Activated CD4-positive, alpha-beta T cell treated with anti-CD3 and anti-CD28 coated beads, Interleukin-2, amount 10 ng/mL, durations not matched to agents 24 days and 14 days (primary cell): Measurements from ENCODE around the gene HNRNPU. TPM values are rescaled to one million over a fixed set of nuclear protein-coding genes. Genes with fewer than 3 reads are reported as not detected.
"Not testable (repeated sequence)": the region's sequence is repeated elsewhere in the genome, so short reads cannot be mapped to it uniquely, and the experiment has no call there.

Source experiments
- DNase-seq: peaks from one replicate; pipeline ENCODE4 v3.0.0; 2022
- H3K27ac Mint-ChIP-seq: one replicate; pipeline ENCODE4 v1.8.0; 2022; ENCODE audit warnings: mild to moderate bottlenecking, mixed read lengths
- H3K27me3 Mint-ChIP-seq: one replicate; pipeline ENCODE4 v1.8.0; 2022; ENCODE audit warnings: mixed read lengths
- H3K36me3 Mint-ChIP-seq: one replicate; pipeline ENCODE4 v1.8.0; 2022; ENCODE audit warnings: low read depth, mild to moderate bottlenecking, mixed read lengths
- H3K4me1 Mint-ChIP-seq: one replicate; pipeline ENCODE4 v1.8.0; 2021; ENCODE audit warnings: mixed read lengths
- H3K4me3 Mint-ChIP-seq: one replicate; pipeline ENCODE4 v1.8.0; 2022; ENCODE audit warnings: mild to moderate bottlenecking, moderate library complexity, mixed read lengths
- H3K9me3 Mint-ChIP-seq: one replicate; pipeline ENCODE4 v1.8.0; 2021; ENCODE audit warnings: mixed read lengths
- intact Hi-C: fragments of 100-400 bp; cut with micrococcal nuclease; formaldehyde crosslinking; loops from one replicate; pipeline ENCODE4 v1.15.1; 2023
- total RNA-seq: library from RNA; stranded (reverse); gene quantifications from 2 replicates; pipeline ENCODE4 v1.2.3, GENCODE V29; 2022

Gene HNRNPU
- total RNA-seq, 1 donor from 2014 or later: 612 TPM

DNA sequence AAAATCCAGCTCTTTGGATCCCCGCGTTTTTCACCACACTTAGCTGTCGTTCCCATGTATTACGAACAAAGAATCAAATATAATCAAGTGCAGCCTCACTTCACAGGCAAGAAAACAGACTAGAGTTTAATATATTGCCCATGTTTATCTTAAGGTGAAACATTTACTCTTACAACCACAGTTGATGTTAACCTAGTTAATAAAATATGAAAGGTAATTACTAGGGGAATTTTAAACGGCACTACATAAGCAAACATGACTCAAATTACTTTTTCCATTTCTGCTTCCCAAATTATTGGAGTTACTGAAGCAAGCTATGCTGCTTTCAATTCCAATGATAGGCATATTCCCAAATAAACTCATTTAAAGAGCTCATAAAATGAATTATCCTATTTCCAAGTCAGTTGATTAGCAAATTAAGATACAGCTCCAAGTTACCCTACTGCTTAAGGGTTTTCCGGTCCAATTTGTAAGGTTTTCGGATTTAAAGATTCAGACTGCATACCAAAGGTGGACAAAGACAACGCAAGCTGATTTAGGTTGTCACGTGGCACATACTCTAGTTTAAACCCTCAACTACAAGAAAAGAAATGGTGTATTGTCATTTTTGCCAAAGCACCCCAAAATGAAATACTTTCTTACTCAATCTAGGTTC is 22.9 kb downstream of the HNRNPU start:
- Mint-ChIP-seq H3K27me3 (no peaks in the 10 kb centered on the region), H3K27ac (no peak overlapping the region), H3K4me3 (no peak overlapping the region), H3K4me1 (peaks cover 53% of the 10 kb centered on the region), H3K36me3 (peaks cover 77% of the 10 kb centered on the region), H3K9me3 (peaks cover 8% of the 10 kb centered on the region)
- intact Hi-C loops: no loop called here
- no peak for DNase-seq

DNA sequence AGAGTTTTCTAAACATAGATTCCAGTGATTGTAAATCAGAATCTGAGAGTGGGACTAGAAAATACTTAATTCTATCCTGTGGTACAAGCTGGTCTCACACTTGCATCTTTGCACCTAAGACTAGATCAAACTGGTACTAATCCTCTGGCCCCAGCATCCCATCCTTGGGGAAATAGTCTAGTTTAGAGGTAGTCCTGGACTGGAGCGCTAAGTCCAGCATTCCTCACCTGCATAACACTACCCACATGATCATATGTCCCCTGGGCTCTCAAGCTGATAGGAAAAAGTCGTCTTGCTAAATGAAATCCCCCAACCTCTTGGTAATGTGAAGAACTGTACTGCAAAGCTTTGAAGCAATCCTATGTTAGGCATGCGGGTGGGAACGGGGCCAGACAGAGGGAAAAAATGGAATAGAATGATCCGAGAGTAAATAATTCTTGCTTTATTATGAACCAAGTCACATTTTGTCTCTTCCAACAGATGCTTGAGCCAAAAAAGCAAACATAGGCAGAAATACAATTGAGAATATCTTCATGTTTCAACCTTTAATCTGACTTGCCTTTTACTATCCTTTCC is 24.0 kb downstream of the HNRNPU start:
- Mint-ChIP-seq H3K4me1 (peaks cover 50% of the 10 kb centered on the region), H3K4me3 (no peak overlapping the region), H3K36me3 (peaks cover 72% of the 10 kb centered on the region), H3K27me3 (no peaks in the 10 kb centered on the region), H3K9me3 (peaks cover 8% of the 10 kb centered on the region), H3K27ac (peak overlapping the region; percentile 39)
- intact Hi-C loops: no loop called here
- DNase-seq: no peak

DNA sequence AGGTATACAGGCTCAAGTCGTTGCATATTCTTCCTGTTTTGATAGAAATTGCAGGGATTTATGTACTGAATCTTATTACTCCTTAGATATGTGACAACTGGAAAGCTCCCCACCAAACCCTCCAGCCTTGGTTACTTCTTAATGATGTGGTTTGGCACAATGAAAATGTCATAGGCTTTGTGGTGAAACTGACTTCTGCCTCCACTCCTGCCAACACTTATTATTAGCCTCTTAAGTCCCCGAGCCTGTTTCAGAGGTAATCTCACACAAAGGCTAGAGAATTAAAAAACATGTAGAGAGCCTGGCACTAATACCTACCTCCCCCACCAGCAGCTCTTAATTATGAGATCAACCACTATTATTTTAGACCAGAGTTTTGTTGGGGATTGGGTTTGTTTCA is 24.7 kb downstream of the HNRNPU start:
- intact Hi-C loops: loop anchor here (10.0 kb wide), 5 partner anchors 315 to 1495 kb away; partner anchors contain the start of gene KIF26B
- H3K36me3 Mint-ChIP-seq: peaks cover 68% of the 10 kb centered on the region
- peaks cover 8% of the 10 kb centered on the region for H3K9me3 Mint-ChIP-seq
- H3K27ac Mint-ChIP-seq: no peak overlapping the region
- H3K27me3 Mint-ChIP-seq: no peaks in the 10 kb centered on the region
- DNase-seq: no peak
- H3K4me3 Mint-ChIP-seq: no peak overlapping the region
- H3K4me1 Mint-ChIP-seq: peaks cover 51% of the 10 kb centered on the region

DNA sequence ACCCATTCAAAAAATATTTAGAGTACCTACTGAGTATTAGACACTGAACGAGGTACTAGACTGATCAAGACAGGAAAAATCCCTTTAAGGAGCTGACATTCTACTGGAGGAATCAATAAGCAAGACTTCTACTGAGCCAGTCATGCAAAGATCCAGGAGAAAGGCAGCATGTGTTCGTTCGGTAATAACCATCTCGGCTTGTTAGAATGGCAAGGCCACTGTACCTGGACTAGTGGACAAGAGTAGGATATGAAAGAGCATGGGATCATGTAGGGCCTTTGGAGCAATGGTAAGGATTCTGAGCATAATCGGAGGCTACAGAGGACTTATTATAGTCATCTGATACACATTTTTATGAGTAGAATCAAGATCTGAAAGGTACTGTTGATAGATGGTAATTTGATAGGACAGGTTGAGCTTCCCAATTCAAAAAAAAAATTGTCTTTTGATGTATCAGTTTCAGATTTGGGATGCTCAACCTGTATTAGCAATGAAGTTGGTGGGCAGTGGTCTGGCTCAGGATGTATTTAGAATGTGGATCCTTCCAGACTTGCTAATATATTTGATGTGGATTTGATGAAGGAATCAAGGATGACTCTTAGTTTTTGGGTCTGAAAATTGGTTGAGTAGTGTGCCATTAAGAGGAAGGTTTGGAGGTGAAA is 26.6 kb downstream of the HNRNPU start:
- H3K27me3 Mint-ChIP-seq: no peaks in the 10 kb centered on the region
- no peak for DNase-seq
- intact Hi-C loops: loop anchor here (10.0 kb wide), 5 partner anchors 317 to 1497 kb away; partner anchors contain the start of gene KIF26B
- peak overlapping the region; percentile 57 for H3K27ac Mint-ChIP-seq
- peaks cover 8% of the 10 kb centered on the region for H3K9me3 Mint-ChIP-seq
- peaks cover 55% of the 10 kb centered on the region for H3K4me1 Mint-ChIP-seq
- peak overlapping the region; percentile 91 for H3K4me3 Mint-ChIP-seq
- peaks cover 55% of the 10 kb centered on the region for H3K36me3 Mint-ChIP-seq

DNA sequence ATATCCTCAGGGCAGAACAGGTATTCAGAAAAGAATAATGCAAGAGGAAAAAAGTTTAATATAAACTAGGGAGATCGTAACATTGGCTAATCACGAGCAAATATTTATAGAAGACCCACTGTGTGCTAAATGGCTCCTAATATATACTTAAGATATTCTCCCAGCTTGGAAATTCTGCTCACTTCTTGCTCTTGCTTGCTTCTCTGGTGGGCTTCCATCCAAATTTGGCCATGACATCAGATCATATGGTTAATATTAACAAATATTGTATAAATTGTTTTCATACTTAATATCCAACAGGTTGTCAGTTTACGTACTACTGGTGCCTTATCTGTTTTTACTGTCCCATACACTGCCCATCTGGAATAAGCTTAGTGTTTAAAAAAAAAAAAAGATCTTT is 27.8 kb downstream of the HNRNPU start:
- peak overlapping the region; percentile 99 for H3K27ac Mint-ChIP-seq
- no peaks in the 10 kb centered on the region for H3K27me3 Mint-ChIP-seq
- intact Hi-C loops: loop anchor here (1.0 to 10.0 kb wide), 6 partner anchors 8 to 1498 kb away; partner anchors contain the start of gene KIF26B
- H3K36me3 Mint-ChIP-seq: peaks cover 47% of the 10 kb centered on the region
- H3K4me3 Mint-ChIP-seq: peak overlapping the region; percentile 91
- H3K9me3 Mint-ChIP-seq: peaks cover 8% of the 10 kb centered on the region
- no peak for DNase-seq
- H3K4me1 Mint-ChIP-seq: peaks cover 51% of the 10 kb centered on the region

DNA sequence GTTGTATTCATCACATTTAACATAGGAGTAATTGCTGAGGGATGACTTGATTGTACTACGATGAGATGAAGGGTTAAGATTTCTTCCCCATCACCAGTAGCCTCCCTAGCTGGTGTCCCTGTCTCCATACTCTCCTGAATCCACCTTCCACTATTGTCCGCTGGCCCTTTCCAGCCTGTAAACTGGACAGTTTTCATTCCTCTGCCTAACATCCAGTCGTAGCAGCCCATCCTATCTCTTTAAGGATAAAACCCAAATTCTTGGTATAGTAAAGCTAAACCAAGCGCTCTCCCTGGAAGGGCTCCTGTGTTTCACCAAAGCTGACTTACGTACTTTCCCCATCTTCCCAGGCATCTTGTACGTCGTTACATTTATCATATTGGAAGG is 28.2 kb downstream of the HNRNPU start:
- Mint-ChIP-seq H3K27ac (peak overlapping the region; percentile 99), H3K4me3 (peak overlapping the region; percentile 91), H3K9me3 (peaks cover 8% of the 10 kb centered on the region), H3K36me3 (peaks cover 44% of the 10 kb centered on the region), H3K27me3 (no peaks in the 10 kb centered on the region), H3K4me1 (peaks cover 49% of the 10 kb centered on the region)
- intact Hi-C loops: loop anchor here (1.0 to 10.0 kb wide), 6 partner anchors 8 to 1499 kb away; partner anchors contain the start of gene KIF26B
- peak; percentile 72 for DNase-seq

DNA sequence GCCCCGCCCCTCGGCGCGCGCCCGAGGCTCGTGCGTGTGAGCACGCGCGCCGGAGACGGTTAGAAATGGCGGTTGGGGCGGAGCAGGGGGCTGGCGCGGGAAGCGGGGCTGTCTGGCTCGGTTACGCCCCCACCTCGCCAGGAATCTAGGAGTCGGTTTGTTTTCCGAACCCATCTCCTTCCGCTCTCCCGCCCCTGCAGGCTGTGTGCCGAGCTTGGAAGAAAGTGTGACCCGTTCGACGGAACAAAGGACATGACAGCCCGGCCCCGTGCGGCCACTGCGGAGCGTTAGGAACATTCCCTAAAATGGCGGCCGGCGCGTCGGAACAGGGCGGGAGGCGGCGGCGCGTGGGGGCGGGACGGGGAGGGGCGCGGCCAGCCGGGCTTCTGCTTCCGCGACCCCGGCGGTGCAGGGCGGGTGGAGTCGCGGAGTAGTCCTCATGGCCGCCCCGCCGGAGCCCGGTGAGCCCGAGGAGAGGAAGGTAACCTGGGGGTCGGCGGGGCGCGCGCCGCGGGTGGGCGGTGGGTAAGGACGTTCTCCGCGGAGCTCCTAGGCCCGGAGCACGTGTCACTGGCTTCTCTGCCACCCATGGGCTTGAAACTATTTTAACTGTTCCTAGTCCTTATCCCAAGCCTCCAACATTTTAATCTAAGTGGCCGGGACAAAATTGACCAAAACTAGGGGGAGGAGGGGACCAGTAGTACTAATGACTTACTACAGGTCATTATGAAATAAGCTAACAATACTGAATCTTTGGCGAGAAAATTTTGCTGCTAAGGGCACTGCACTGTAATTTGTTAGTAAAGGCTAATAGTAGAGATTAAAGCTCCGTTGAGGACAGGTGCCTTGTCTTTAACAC is 28.8 kb downstream of the HNRNPU start, which contains the start of gene COX20:
Gene COX20 (plus strand): TSS at position 383 of the 859 bp plus-strand sequence. CDS start 57 bp downstream, at position 440.
- H3K27me3 Mint-ChIP-seq: no peaks in the 10 kb centered on the region
- H3K27ac Mint-ChIP-seq: peak within 1 kb of the TSS; percentile 99
- DNase-seq: peak; percentile 97
- H3K36me3 Mint-ChIP-seq: peaks cover 38% of the 10 kb centered on the region
- H3K4me3 Mint-ChIP-seq: peak within 1 kb of the TSS; percentile 91
- intact Hi-C loops: loop anchor here (1.0 to 10.0 kb wide), 11 partner anchors 9 to 1580 kb away; partner anchors contain the start of genes CEP170 and KIF26B
- H3K4me1 Mint-ChIP-seq: peaks cover 43% of the 10 kb centered on the region
- peaks cover 8% of the 10 kb centered on the region for H3K9me3 Mint-ChIP-seq

DNA sequence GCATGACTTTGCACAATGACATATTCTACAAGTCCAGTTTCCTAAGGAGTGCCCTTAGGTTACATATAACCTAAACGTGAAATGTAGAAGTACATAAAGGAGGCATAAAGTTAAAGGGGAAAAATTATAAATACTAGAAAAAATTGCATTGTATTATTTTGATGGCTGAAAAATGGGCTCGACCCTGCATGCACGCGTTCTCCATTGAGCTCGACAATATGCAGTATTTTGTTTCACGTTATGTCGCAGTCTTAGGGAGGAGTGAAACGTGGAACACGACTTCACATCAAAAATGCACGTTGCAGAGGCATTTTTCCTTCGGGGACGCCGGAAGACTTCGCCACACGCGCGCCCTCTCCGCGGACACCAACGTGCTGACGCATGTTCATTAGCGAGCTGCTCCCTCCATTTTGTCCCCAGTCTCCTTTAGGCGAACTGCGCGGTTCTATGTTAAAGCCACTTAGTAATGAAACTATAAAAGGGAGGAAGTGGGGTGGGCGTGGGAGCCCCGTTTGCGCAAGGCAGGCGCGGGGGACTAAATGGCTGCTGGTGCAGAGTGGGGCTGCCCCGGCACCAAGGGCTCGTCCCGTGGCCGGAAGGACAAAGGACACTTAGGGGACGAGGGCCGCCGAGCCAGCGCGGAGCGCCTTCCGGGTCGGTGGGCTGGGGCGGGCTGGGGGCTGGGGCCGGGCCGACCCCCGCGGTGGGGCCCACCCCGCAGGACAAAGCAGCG is 29.6 kb downstream of the HNRNPU start:
- intact Hi-C loops: loop anchor here (1.0 to 10.0 kb wide), 12 partner anchors 29 to 1732 kb away; partner anchors contain the start of genes CEP170, CNST, KIF26B and TFB2M
- Mint-ChIP-seq H3K4me3 (peak overlapping the region; percentile 91), H3K36me3 (peaks cover 31% of the 10 kb centered on the region), H3K27ac (peak overlapping the region; percentile 99), H3K9me3 (peaks cover 8% of the 10 kb centered on the region), H3K27me3 (no peaks in the 10 kb centered on the region), H3K4me1 (peaks cover 37% of the 10 kb centered on the region)
- peak; percentile 96 for DNase-seq

DNA sequence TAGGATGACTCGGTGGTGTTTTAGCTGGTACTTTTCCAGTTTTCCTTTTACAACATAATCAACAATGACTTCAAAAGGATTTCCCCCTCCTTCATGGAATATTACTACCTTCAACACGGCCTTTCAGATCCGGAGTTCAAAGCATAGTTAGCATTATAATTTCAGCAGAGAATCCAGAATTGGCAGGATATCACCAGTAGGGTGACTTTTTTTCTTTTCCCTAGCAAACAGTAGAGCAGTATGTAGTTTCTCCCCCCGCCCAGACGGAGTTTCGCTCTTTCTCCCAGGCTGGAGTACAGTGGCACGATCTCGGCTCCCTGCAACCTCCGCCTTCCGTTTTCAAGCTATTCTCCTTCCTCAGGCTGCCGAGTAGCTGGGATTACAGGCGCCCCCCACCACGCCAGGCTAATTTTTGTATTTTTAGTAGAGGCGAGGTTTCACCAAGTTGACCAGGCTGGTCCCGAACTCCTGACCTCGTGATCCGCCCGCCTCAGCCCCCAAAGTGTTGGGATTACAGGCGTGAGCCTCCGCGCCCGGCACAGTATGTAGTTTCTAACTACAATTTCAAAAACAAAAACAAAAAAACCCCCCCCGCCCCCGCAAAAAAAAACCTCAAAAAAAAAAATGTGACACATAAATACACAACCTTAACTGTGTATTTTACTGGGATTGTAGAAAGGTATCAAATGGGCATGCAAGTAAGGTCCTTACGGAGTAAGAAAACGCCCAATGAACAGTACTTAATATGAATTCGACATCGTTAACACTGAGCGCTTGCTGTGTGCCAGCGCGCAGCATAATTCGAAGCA is 30.4 kb downstream of the HNRNPU start:
- peak; percentile 81 for DNase-seq
- H3K27me3 Mint-ChIP-seq: no peaks in the 10 kb centered on the region
- peaks cover 28% of the 10 kb centered on the region for H3K36me3 Mint-ChIP-seq
- intact Hi-C loops: loop anchor here (1.0 to 10.0 kb wide), 7 partner anchors 234 to 1732 kb away; partner anchors contain the start of genes CNST, KIF26B and TFB2M
- H3K4me3 Mint-ChIP-seq: peak overlapping the region; percentile 91
- H3K27ac Mint-ChIP-seq: peak overlapping the region; percentile 99
- peaks cover 8% of the 10 kb centered on the region for H3K9me3 Mint-ChIP-seq
- peaks cover 33% of the 10 kb centered on the region for H3K4me1 Mint-ChIP-seq

DNA sequence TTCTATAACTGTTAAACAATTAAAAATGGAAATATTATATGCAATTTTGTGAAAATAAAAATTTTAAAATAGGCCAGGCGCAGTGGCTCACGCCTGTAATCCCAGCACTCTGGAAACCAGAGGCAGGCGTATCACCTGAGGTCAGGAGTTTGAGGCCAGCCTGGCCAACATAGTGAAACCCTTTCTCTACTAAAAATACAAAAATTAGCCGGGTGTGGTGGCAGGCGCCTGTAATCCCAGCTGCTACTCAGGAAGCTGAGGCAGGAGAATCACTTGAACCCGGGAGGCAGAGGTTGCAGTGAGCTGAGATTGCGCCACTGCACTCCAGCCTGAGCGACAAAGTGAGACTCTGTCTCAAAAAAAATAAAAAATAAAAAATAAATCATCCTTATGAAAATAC is 31.1 kb downstream of the HNRNPU start:
- Mint-ChIP-seq H3K4me1 (peaks cover 28% of the 10 kb centered on the region), H3K27ac (peak overlapping the region; percentile 99), H3K36me3 (peaks cover 23% of the 10 kb centered on the region), H3K4me3 (peak overlapping the region; percentile 91)
- intact Hi-C loops: loop anchor here (10.0 kb wide), 5 partner anchors 322 to 1502 kb away; partner anchors contain the start of gene KIF26B
- not testable (repeated sequence) for DNase-seq, H3K27me3 Mint-ChIP-seq, H3K9me3 Mint-ChIP-seq

DNA sequence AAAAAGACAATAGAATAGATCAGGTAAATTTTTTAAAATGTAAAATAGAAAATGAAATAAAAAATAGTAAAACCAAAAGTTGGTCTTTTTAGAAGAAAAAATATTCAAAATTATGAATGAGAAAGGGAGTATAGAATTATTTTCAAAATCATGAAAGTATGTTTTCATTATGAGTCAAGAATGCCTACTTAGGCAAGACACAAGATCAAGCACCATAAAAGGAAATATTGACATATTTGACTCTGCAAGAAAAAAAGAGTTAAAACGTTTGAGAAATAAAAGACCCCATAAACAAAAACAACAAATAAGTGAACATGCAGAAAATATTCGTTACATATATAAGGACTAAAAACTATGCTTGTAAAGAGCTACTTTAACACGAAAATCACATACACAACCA is 33.7 kb downstream of the HNRNPU start:
- peaks cover 3% of the 10 kb centered on the region for H3K36me3 Mint-ChIP-seq

DNA sequence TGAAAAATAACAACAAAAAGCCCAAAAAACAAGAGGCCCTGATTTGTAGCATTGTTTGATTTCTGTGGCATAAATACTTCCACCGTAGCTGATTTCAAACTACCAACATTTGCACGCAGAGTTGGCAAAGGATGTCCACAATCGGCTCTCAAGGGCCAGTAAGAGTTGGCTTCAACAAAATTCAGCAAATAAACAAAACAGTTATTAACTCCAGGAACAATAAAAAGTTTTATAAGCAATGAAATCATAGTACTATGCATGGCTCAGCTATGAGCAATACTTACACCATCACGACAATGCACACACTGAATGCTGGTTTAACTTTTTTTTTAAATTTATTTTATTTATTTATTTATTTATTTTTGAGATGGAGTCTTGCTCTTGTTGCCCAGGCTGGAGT is 37.6 kb downstream of the HNRNPU start:
- Mint-ChIP-seq H3K4me1 (no peaks in the 10 kb centered on the region), H3K27me3 (peaks cover 3% of the 10 kb centered on the region), H3K9me3 (no peaks in the 10 kb centered on the region), H3K27ac (no peak overlapping the region), H3K4me3 (no peak overlapping the region), H3K36me3 (peaks cover 2% of the 10 kb centered on the region)
- no peak for DNase-seq
- intact Hi-C loops: no loop called here

More for the DNA sequence above, 33.7 kb downstream of the HNRNPU start:
- Mint-ChIP-seq H3K27me3 (peaks cover 3% of the 10 kb centered on the region), H3K27ac (no peak overlapping the region), H3K4me3 (no peak overlapping the region), H3K4me1 (peaks cover 9% of the 10 kb centered on the region), H3K9me3 (no peaks in the 10 kb centered on the region)
- DNase-seq: no peak
- intact Hi-C loops: loop anchor here (10.0 kb wide), 5 partner anchors 324 to 1504 kb away; partner anchors contain the start of gene KIF26B
